Measurements from ENCODE around the gene SUFU. TPM values are rescaled to one million over a fixed set of nuclear protein-coding genes. Genes with fewer than 3 reads are reported as not detected.

SUFU gene
- total and polyA plus RNA-seq, 2 of the 13 experiments (the other 11 are each of a cell fraction or from before 2014, with no cell fraction given): 2.9 to 5.5 TPM

DNA sequence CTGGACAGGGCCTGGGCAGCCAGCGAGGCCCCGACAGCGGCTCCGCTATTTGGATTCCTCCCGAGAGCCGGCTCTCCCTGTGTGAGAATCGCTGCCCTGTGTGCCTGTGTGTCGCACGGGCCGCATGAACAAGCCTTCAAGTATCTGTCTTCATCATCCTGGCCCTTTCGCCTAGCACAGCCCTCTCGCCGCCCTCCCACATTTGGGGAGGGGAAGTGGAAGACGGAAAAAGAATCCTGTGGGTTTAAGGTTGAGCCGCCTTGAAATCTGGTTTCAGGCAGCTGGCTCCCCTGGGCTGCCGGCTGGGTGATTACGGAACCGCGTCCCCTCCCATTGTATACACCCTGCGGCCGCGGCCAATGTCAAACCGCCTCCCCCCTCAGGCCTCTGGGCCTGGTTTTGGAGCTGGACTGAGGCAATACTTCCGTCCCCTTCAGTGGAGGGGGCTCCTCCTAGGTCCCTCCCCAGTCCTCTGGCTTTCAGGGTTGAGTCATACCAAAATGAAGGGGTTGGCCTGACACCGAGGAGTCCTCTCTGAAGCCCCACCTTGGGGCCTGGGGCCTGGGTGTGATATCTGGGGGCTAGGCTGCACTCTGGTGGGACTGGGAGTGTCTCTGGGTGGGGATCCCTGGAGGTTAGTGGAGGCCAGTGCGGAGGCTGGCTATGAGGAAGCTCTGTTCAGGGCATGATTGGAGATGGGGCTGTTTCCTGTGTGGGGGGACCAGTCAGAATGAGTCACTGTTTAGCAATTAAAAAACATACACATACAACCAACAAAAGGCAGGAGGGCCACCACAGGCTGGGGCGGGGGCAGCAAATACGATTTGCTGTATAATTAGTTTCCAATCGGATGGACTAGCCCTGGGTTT, 142.2 kb downstream of the SUFU start (continued):
- TF ChIP-seq, protein P1, sequence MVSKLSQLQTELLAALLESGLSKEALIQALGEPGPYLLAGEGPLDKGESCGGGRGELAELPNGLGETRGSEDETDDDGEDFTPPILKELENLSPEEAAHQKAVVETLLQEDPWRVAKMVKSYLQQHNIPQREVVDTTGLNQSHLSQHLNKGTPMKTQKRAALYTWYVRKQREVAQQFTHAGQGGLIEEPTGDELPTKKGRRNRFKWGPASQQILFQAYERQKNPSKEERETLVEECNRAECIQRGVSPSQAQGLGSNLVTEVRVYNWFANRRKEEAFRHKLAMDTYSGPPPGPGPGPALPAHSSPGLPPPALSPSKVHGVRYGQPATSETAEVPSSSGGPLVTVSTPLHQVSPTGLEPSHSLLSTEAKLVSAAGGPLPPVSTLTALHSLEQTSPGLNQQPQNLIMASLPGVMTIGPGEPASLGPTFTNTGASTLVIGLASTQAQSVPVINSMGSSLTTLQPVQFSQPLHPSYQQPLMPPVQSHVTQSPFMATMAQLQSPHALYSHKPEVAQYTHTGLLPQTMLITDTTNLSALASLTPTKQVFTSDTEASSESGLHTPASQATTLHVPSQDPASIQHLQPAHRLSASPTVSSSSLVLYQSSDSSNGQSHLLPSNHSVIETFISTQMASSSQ (IDR thresholded peaks at IDR 0.05; ENCODE audit: low read depth): no peak
- TF ChIP-seq, protein P1 (CRISPR knock-in tag; IDR thresholded peaks at IDR 0.05; ENCODE audit: borderline replicate concordance): 0 out of 2 replicates have a peak, but pooled peaks have one; percentile 7
- TF ChIP-seq, protein P2, sequence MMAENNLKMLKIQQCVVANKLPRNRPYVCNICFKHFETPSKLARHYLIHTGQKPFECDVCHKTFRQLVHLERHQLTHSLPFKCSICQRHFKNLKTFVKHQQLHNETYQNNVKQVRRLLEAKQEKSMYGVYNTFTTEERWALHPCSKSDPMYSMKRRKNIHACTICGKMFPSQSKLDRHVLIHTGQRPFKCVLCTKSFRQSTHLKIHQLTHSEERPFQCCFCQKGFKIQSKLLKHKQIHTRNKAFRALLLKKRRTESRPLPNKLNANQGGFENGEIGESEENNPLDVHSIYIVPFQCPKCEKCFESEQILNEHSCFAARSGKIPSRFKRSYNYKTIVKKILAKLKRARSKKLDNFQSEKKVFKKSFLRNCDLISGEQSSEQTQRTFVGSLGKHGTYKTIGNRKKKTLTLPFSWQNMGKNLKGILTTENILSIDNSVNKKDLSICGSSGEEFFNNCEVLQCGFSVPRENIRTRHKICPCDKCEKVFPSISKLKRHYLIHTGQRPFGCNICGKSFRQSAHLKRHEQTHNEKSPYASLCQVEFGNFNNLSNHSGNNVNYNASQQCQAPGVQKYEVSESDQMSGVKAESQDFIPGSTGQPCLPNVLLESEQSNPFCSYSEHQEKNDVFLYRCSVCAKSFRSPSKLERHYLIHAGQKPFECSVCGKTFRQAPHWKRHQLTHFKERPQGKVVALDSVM (CRISPR knock-in tag; IDR thresholded peaks at IDR 0.05): peak; percentile 94
- TF ChIP-seq, protein P3, sequence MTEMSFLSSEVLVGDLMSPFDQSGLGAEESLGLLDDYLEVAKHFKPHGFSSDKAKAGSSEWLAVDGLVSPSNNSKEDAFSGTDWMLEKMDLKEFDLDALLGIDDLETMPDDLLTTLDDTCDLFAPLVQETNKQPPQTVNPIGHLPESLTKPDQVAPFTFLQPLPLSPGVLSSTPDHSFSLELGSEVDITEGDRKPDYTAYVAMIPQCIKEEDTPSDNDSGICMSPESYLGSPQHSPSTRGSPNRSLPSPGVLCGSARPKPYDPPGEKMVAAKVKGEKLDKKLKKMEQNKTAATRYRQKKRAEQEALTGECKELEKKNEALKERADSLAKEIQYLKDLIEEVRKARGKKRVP (CRISPR knock-in tag; IDR thresholded peaks at IDR 0.05): peak in 1 of 2 experiments; percentile 56; a peak in 1 of 4 replicates
- TF ChIP-seq TAF1 (CRISPR knock-in tag; IDR thresholded peaks at IDR 0.05) (peak; percentile 26; the same call in 1 of the 2 replicates), FOSL2 (CRISPR knock-in tag; IDR thresholded peaks at IDR 0.05) (peak; percentile 87), MED1 (CRISPR knock-in tag; IDR thresholded peaks at IDR 0.05) (peak; percentile 16; the same call in 1 of the 2 replicates), RXRA (CRISPR knock-in tag; IDR thresholded peaks at IDR 0.05) (peak; percentile 2; the same call in 1 of the 2 replicates), HMG20A (CRISPR knock-in tag; IDR thresholded peaks at IDR 0.05; ENCODE audit: borderline replicate concordance) (no peak), KMT2B (CRISPR knock-in tag; IDR thresholded peaks at IDR 0.05) (no peak)
- TF ChIP-seq, protein P4, sequence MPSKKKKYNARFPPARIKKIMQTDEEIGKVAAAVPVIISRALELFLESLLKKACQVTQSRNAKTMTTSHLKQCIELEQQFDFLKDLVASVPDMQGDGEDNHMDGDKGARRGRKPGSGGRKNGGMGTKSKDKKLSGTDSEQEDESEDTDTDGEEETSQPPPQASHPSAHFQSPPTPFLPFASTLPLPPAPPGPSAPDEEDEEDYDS (CRISPR knock-in tag; IDR thresholded peaks at IDR 0.05): no peak
- TF ChIP-seq, protein P5, sequence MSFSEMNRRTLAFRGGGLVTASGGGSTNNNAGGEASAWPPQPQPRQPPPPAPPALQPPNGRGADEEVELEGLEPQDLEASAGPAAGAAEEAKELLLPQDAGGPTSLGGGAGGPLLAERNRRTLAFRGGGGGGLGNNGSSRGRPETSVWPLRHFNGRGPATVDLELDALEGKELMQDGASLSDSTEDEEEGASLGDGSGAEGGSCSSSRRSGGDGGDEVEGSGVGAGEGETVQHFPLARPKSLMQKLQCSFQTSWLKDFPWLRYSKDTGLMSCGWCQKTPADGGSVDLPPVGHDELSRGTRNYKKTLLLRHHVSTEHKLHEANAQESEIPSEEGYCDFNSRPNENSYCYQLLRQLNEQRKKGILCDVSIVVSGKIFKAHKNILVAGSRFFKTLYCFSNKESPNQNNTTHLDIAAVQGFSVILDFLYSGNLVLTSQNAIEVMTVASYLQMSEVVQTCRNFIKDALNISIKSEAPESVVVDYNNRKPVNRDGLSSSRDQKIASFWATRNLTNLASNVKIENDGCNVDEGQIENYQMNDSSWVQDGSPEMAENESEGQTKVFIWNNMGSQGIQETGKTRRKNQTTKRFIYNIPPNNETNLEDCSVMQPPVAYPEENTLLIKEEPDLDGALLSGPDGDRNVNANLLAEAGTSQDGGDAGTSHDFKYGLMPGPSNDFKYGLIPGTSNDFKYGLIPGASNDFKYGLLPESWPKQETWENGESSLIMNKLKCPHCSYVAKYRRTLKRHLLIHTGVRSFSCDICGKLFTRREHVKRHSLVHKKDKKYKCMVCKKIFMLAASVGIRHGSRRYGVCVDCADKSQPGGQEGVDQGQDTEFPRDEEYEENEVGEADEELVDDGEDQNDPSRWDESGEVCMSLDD (CRISPR knock-in tag; IDR thresholded peaks at IDR 0.05; ENCODE audit: borderline replicate concordance): 0 out of 2 replicates have a peak, but pooled peaks have one; percentile 9
- TF ChIP-seq, protein P6, sequence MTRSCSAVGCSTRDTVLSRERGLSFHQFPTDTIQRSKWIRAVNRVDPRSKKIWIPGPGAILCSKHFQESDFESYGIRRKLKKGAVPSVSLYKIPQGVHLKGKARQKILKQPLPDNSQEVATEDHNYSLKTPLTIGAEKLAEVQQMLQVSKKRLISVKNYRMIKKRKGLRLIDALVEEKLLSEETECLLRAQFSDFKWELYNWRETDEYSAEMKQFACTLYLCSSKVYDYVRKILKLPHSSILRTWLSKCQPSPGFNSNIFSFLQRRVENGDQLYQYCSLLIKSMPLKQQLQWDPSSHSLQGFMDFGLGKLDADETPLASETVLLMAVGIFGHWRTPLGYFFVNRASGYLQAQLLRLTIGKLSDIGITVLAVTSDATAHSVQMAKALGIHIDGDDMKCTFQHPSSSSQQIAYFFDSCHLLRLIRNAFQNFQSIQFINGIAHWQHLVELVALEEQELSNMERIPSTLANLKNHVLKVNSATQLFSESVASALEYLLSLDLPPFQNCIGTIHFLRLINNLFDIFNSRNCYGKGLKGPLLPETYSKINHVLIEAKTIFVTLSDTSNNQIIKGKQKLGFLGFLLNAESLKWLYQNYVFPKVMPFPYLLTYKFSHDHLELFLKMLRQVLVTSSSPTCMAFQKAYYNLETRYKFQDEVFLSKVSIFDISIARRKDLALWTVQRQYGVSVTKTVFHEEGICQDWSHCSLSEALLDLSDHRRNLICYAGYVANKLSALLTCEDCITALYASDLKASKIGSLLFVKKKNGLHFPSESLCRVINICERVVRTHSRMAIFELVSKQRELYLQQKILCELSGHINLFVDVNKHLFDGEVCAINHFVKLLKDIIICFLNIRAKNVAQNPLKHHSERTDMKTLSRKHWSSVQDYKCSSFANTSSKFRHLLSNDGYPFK (CRISPR knock-in tag; IDR thresholded peaks at IDR 0.05; ENCODE audit: borderline replicate concordance): 0 out of 2 replicates have a peak, but pooled peaks have one; percentile 4

Data from HepG2 (cell line).